ENCODE results near the gene RBM20. TPM values are rescaled to one million over a fixed set of nuclear protein-coding genes. Genes with fewer than 3 reads are reported as not detected.

RBM20 gene
- total and polyA plus RNA-seq, 2 of the 4 experiments (the other 2 are of a cell fraction), result under 0.01 to 0.15 TPM

DNA sequence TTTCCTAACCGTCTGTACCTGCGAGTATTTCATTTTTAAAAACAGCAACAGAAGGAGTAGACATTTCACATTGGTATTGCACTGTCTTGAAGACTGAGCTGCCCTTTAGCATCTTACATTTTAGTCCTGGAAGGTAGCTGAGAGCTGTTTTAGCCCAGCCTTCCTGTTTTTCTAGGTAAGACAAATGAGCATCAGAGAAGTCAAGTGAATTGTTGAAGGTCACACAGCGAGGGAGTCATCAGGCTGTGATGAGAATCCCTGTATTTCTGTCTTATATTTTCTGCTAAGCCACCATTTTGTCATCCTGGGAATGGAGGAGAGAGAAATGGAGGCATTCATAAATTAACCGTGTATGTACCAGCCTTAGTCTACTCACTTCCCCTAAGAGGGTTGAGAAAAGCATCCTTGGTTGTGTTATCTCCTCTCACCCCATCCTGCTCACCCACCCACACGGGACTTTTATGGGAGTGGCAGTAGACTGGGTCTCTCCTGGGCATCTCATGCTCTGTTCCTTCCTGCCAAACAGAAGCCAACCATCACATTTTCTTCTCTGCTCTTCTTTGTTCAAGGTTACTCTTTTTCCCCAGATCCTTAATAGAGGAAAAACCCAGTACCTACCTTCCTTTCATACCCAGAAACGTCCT lies 8.5 kb downstream of the RBM20 start (continued):
- TF ChIP-seq, protein P1, sequence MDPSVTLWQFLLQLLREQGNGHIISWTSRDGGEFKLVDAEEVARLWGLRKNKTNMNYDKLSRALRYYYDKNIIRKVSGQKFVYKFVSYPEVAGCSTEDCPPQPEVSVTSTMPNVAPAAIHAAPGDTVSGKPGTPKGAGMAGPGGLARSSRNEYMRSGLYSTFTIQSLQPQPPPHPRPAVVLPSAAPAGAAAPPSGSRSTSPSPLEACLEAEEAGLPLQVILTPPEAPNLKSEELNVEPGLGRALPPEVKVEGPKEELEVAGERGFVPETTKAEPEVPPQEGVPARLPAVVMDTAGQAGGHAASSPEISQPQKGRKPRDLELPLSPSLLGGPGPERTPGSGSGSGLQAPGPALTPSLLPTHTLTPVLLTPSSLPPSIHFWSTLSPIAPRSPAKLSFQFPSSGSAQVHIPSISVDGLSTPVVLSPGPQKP (IDR thresholded peaks at IDR 0.05; ENCODE audit: borderline replicate concordance, low read depth, low read length), result no peak
- TF ChIP-seq MXI1 (IDR thresholded peaks at IDR 0.05; ENCODE audit: borderline replicate concordance, low read depth, low read length) (no peak), CEBPB (IDR thresholded peaks at IDR 0.05; ENCODE audit: low read depth, low read length) (no peak), BHLHE40 (IDR thresholded peaks at IDR 0.05; ENCODE audit: low read depth, low read length) (no peak), RAD21 (IDR thresholded peaks at IDR 0.05; ENCODE audit: low read length) (no peak)
